Glomerular visceral epithelial cell (primary cell): Measurements from ENCODE around the gene VEGFB.

Source experiments
- DNase-seq: peaks from one replicate; pipeline ENCODE4 v3.0.0-alpha.2; 2016; ENCODE audit errors: extremely low spot score

VEGFB gene

GRCh38 chr11:64261556-64262080, 27.2 kb downstream of the VEGFB start:
- no peak for DNase-seq

GRCh38 chr11:64262271-64263002, 28.1 kb downstream of the VEGFB start:
- DNase-seq: no peak

- DNase-seq: peak; percentile 47
Measured at GRCh38 chr11:64263021-64263946, 28.9 kb downstream of the VEGFB start.

- no peak for DNase-seq
Measured at GRCh38 chr11:64263947-64264317, 29.5 kb downstream of the VEGFB start.

- no peak for DNase-seq
Measured at GRCh38 chr11:64264371-64264852, 30.0 kb downstream of the VEGFB start.

GRCh38 chr11:64265176-64266160, 31.1 kb downstream of the VEGFB start:
- DNase-seq: no peak

- peak; percentile 30 for DNase-seq
Measured at GRCh38 chr11:64266339-64266738, 32.0 kb downstream of the VEGFB start.

- no peak for DNase-seq
Measured at GRCh38 chr11:64267207-64267945, 33.0 kb downstream of the VEGFB start.

- peak; percentile 27 for DNase-seq
Measured at GRCh38 chr11:64268025-64268892, 33.9 kb downstream of the VEGFB start.

- DNase-seq: peak; percentile 59
Measured at GRCh38 chr11:64268893-64269539, 34.6 kb downstream of the VEGFB start.

GRCh38 chr11:64269540-64270220, 35.3 kb downstream of the VEGFB start:
- DNase-seq: peak; percentile 99

GRCh38 chr11:64275031-64275800, 40.8 kb downstream of the VEGFB start:
- no peak for DNase-seq

GRCh38 chr11:64275841-64276240, 41.5 kb downstream of the VEGFB start:
- no peak for DNase-seq

GRCh38 chr11:64276653-64277431, 42.5 kb downstream of the VEGFB start:
- DNase-seq: no peak

GRCh38 chr11:64278576-64279190, 44.3 kb downstream of the VEGFB start:
- DNase-seq: no peak

GRCh38 chr11:64281957-64282770, 47.8 kb downstream of the VEGFB start:
- DNase-seq: no peak
